Skeletal muscle tissue (tissue), 4 donors: ENCODE data around the gene KCNQ2. TPM values are rescaled to one million over a fixed set of nuclear protein-coding genes. Genes with fewer than 3 reads are reported as not detected.
A peak's percentile ranks its signal among the peaks of the same experiment; 100 is the strongest.

Experiments
- H3K27ac ChIP-seq: one replicate; pipeline ENCODE4 v1.7.0; 2013; ENCODE audit warnings: mild to moderate bottlenecking, low read depth, low read length, inconsistent platforms
- H3K27me3 ChIP-seq, 3 donors: one replicate each; pipeline ENCODE4 v1.7.0; 2013; ENCODE audit warnings: low read length in 3 of 3; ENCODE audit not compliant: control insufficient read depth in 3 of 3, insufficient read depth in 3 of 3
- H3K36me3 ChIP-seq, 3 donors: one replicate each; pipeline ENCODE4 v1.7.0; 2013; ENCODE audit warnings: low read length in 3 of 3; ENCODE audit not compliant: control insufficient read depth in 3 of 3, insufficient read depth in 3 of 3
- H3K4me1 ChIP-seq, 3 donors: one replicate each; pipeline ENCODE4 v1.7.0; 2013; ENCODE audit warnings: low read length in 3 of 3, mild to moderate bottlenecking in 3 of 3; ENCODE audit not compliant: control insufficient read depth in 3 of 3, insufficient read depth in 3 of 3
- H3K4me3 ChIP-seq, 3 donors: one replicate each; pipeline ENCODE4 v1.7.0; 2013; ENCODE audit warnings: low read length in 3 of 3
- H3K9ac ChIP-seq, 3 donors: one replicate each; pipeline ENCODE4 v1.7.0; 2013; ENCODE audit warnings: low read length in 3 of 3, mild to moderate bottlenecking in 3 of 3, moderate library complexity in 2 of 3, low read depth in 1 of 3
- H3K9me3 ChIP-seq, 3 donors: one replicate each; pipeline ENCODE4 v1.7.0; 2013; ENCODE audit warnings: low read length in 3 of 3; ENCODE audit not compliant: control insufficient read depth in 3 of 3
- total RNA-seq: library from RNA; depleted of rRNA; stranded (reverse); fragments of >200 nt; gene quantifications from one replicate; pipeline ENCODE4 v1.2.3, GENCODE V29; 2014
- donor health status: Osteomylitis.

The KCNQ2 gene
- total RNA-seq, 1 donor from 2014 or later, result 1.6 TPM

- Histone ChIP-seq H3K27me3 (peaks cover 0 to 16% (median 4%) of the 10 kb centered on the region in 3 donors), H3K9me3 (no peaks in the 10 kb centered on the region), H3K9ac (peak overlapping the region; percentile 84 to 95 (median 94)), H3K4me3 (peak overlapping the region; percentile 73 to 88 (median 85)), H3K4me1 (peaks cover 41 to 69% (median 59%) of the 10 kb centered on the region in 3 donors), H3K27ac (peak overlapping the region; percentile 98), H3K36me3 (peaks cover 19 to 47% (median 37%) of the 10 kb centered on the region in 3 donors)
Measured at GRCh38 chr20:63497138-63497945, 24.9 kb upstream of the KCNQ2 start.

GRCh38 chr20:63496596-63497120 is 24.2 kb upstream of the KCNQ2 start:
- no peaks in the 10 kb centered on the region for H3K9me3 ChIP-seq
- peak overlapping the region; percentile 98 for H3K27ac ChIP-seq
- peaks cover 0 to 16% (median 4%) of the 10 kb centered on the region in 3 donors for H3K27me3 ChIP-seq
- H3K36me3 ChIP-seq, result peaks cover 25 to 52% (median 43%) of the 10 kb centered on the region in 3 donors
- H3K4me1 ChIP-seq, result peaks cover 38 to 68% (median 56%) of the 10 kb centered on the region in 3 donors
- peak overlapping the region; percentile 57 to 88 (median 85) for H3K4me3 ChIP-seq
- peak overlapping the region; percentile 84 to 95 (median 94) for H3K9ac ChIP-seq

GRCh38 chr20:63495741-63496595 is 23.5 kb upstream of the KCNQ2 start:
- Histone ChIP-seq H3K4me3 (peak overlapping the region; percentile 57 to 88 (median 85)), H3K4me1 (peaks cover 35 to 70% (median 56%) of the 10 kb centered on the region in 3 donors), H3K9ac (peak overlapping the region; percentile 84 to 95 (median 94)), H3K27ac (peak overlapping the region; percentile 98), H3K36me3 (peaks cover 32 to 59% (median 50%) of the 10 kb centered on the region in 3 donors), H3K27me3 (peaks cover 0 to 15% (median 8%) of the 10 kb centered on the region in 3 donors), H3K9me3 (no peaks in the 10 kb centered on the region)

- Histone ChIP-seq H3K4me1 (peaks cover 30 to 68% (median 51%) of the 10 kb centered on the region in 3 donors), H3K27ac (peak overlapping the region; percentile 12), H3K9ac (peak overlapping the region in 1 of 3 donors; percentile 95), H3K36me3 (peaks cover 35 to 65% (median 57%) of the 10 kb centered on the region in 3 donors), H3K27me3 (peaks cover 0 to 20% (median 9%) of the 10 kb centered on the region in 3 donors), H3K4me3 (peak overlapping the region in 2 of 3 donors; percentile 13 to 88), H3K9me3 (no peaks in the 10 kb centered on the region)
Measured at GRCh38 chr20:63495167-63495720, 22.8 kb upstream of the KCNQ2 start.

GRCh38 chr20:63494420-63495166 is 22.1 kb upstream of the KCNQ2 start:
- Histone ChIP-seq H3K36me3 (peaks cover 35 to 71% (median 59%) of the 10 kb centered on the region in 3 donors), H3K9me3 (no peaks in the 10 kb centered on the region), H3K4me1 (peaks cover 25 to 61% (median 44%) of the 10 kb centered on the region in 3 donors), H3K4me3 (no peak overlapping the region), H3K27me3 (peaks cover 0 to 21% (median 6%) of the 10 kb centered on the region in 3 donors), H3K9ac (peak overlapping the region in 1 of 3 donors; percentile 95), H3K27ac (no peak overlapping the region)

- Histone ChIP-seq H3K27ac (no peak overlapping the region), H3K36me3 (peaks cover 35 to 74% (median 59%) of the 10 kb centered on the region in 3 donors), H3K4me1 (peaks cover 23 to 57% (median 41%) of the 10 kb centered on the region in 3 donors), H3K9ac (peak overlapping the region in 2 of 3 donors; percentile 0 to 95), H3K27me3 (peaks cover 0 to 21% (median 5%) of the 10 kb centered on the region in 3 donors), H3K4me3 (no peak overlapping the region), H3K9me3 (no peaks in the 10 kb centered on the region)
Measured at GRCh38 chr20:63494084-63494419, 21.6 kb upstream of the KCNQ2 start.

GRCh38 chr20:63493563-63494020 is 21.1 kb upstream of the KCNQ2 start:
- no peak overlapping the region for H3K4me3 ChIP-seq
- no peak overlapping the region for H3K27ac ChIP-seq
- no peak overlapping the region for H3K9ac ChIP-seq
- peaks cover 38 to 78% (median 64%) of the 10 kb centered on the region in 3 donors for H3K36me3 ChIP-seq
- H3K9me3 ChIP-seq, result no peaks in the 10 kb centered on the region
- H3K4me1 ChIP-seq, result peaks cover 23 to 60% (median 41%) of the 10 kb centered on the region in 3 donors
- H3K27me3 ChIP-seq, result peaks cover 0 to 23% (median 5%) of the 10 kb centered on the region in 3 donors

- no peak overlapping the region for H3K27ac ChIP-seq
- no peak overlapping the region for H3K4me3 ChIP-seq
- H3K27me3 ChIP-seq, result peaks cover 0 to 22% (median 5%) of the 10 kb centered on the region in 3 donors
- H3K4me1 ChIP-seq, result peaks cover 23 to 61% (median 40%) of the 10 kb centered on the region in 3 donors
- no peaks in the 10 kb centered on the region for H3K9me3 ChIP-seq
- H3K9ac ChIP-seq, result no peak overlapping the region
- peaks cover 38 to 80% (median 66%) of the 10 kb centered on the region in 3 donors for H3K36me3 ChIP-seq
Measured at GRCh38 chr20:63492982-63493381, 20.5 kb upstream of the KCNQ2 start.
